NCI-H1417 treated with DMSO at 0.1 percent for 48 hours (cell line): Measurements from ENCODE around the gene TTC34.
"Not testable (repeated sequence)": the region's sequence is repeated elsewhere in the genome, so short reads cannot be mapped to it uniquely, and the experiment has no call there.

ENCODE experiments used
- DNase-seq: peaks from one replicate; lab custom pipeline; 2025; lab: John Stamatoyannopoulos, UW

Gene TTC34

DNA sequence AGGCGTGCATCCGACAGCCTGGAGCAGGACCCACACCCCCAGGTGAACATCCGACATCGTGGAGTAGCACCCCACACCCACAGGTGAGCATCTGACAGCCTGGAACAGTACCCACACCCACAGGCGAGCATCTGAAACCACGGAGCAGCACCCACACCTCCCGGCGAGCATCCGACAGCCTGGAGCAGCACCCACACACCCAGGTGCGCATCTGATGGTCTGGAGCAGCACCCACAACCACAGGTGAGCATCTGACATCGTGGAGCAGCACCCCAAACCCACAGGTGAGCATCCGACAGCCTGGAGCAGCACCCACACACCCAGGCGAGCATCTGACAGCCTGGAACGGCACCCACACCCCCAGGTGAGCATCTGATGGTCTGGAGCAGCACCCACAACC, 46.1 kb downstream of the TTC34 start:
- not testable (repeated sequence) for DNase-seq

DNA sequence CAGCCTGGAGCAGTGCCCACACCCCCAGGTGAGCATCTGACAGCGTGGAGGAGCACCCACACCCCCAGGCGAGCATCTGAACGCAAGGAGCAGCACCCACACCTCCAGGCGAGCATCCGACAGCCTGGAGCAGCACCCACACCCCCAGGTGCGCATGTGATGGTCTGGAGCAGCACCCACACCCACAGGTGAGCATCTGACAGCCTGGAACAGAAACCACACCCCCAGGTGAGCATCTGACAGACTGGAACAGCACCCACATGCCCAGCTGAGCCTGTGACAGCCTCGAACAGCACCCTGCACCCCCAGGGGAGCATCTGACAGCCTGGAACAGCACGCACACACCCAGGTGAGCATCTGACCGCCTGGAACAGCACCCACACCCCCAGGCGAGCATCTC, 46.9 kb downstream of the TTC34 start:
- not testable (repeated sequence) for DNase-seq

DNA sequence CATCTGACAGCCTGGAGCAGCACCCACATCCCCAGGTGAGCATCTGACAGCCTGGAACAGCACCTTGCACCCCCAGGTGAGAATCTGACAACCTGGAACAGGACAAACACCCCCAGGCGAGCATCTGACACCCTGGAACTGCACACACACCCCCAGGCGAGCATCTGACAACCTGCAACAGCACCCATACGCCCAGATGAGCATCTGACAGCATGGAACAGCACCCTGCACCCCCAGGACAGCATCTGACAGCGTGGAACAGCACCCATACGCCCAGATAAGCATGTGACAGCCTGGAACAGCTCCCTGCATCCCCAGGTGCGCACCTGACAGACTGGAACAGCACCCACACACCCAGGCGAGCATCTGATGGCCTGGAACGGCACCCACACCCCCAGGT, 49.0 kb downstream of the TTC34 start:
- not testable (repeated sequence) for DNase-seq

DNA sequence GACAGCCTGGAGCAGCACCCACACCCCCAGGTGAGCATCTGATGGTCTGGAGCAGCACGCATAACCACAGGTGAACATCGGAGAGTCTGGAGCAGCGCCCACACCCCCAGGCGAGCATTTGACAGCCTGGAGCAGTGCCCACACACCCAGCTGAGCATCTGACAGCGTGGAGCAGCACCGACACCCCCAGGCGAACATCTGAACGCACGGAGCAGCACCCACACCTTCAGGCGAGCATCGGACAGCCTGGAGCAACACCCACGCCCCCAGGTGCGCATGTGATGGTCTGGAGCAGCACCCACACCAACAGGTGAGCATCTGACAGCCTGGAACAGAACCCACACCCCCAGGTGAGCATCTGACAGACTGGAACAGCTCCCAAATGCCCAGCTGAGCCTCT, 49.6 kb downstream of the TTC34 start:
- DNase-seq: not testable (repeated sequence)

DNA sequence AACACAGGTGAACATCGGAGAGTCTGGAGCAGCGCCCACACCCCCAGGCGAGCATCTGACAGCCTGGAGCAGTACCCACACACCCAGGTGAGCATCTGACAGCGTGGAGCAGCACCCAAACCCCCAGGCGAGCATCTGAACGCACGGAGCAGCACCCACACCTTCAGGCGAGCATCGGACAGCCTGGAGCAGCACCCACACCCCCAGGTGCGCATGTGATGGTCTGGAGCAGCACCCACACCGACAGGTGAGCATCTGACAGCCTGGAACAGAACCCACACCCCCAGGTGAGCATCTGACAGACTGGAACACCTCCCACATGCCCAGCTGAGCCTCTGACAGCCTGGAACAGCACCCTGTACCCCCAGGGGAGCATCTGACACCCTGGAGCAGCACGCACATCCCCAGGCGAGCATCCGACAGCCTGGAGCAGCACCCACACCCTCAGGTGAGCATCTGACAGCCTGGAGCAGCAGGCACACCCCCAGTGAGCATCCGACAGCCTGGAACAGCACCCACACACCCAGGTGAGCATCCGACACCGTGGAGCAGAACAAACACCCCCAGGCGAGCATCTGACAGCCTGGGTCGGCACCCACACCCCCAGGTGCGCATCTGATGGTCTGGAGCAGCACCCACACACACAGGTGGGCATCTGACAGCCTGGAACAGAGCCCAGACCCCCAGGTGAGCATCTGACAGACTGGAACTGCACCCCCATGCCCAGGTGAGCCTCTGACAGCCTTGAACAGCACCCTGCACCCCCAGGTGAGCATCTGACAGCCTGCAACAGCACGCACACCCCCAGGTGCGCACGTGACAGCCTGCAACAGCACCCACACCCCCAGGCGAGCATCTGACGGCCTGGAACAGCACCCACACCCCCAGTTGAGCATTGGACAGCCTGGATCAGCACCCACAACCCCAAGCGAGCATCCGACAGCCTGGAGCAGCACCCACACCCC, 50.4 kb downstream of the TTC34 start:
- not testable (repeated sequence) for DNase-seq

DNA sequence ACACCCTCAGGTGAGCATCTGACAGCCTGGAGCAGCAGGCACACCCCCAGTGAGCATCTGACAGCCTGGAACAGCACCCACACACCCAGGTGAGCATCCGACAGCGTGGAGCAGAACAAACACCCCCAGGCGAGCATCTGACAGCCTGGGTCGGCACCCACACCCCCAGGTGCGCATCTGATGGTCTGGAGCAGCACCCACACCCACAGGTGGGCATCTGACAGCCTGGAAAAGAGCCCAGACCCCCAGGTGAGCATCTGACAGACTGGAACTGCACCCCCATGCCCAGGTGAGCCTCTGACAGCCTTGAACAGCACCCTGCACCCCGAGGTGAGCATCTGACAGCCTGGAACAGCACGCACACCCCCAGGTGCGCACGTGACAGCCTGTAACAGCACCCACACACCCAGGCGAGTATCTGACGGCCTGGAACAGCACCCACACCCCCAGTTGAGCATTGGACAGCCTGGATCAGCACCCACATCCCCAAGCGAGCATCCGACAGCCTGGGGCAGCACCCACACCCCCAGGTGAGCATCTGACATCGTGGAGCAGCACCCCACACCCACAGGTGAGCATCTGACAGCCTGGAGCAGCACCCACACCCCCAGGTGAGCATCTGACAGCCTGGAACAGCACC, 51.3 kb downstream of the TTC34 start:
- not testable (repeated sequence) for DNase-seq

DNA sequence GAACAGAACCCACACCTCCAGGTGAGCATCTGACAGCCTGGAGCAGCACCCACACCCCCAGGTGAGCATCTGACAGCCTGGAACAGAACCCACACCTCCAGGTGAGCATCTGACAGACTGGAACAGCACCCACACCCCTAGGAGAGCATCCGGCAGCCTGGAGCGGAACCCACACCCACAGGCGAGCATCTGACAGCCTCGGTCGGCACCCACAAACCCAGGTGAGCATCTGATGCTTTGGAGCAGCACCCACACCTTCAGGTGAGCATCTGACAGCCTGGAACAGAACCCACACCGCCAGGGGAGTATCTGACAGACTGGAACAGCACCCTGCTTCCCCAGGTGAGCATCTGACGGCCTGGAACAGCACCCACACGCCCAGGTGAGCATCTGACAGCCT, 52.9 kb downstream of the TTC34 start:
- not testable (repeated sequence) for DNase-seq

DNA sequence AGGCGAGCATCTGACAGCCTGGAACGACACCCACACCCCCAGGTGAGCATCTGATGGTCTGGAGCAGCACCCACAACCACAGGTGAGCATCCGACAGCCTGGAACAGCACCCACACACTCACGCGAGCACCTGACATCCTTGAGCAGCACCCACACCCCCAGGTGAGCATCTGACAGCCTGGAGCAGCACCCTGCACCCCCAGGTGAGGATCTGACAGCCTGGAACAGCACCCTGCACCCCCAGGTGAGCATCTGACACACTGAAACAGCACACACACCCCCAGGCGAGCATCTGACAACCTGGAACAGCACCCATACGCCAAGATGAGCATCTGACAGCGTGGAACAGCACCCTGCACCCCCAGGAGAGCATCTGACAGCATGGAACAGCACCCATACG, 106.7 kb downstream of the TTC34 start:
- DNase-seq: not testable (repeated sequence)

DNA sequence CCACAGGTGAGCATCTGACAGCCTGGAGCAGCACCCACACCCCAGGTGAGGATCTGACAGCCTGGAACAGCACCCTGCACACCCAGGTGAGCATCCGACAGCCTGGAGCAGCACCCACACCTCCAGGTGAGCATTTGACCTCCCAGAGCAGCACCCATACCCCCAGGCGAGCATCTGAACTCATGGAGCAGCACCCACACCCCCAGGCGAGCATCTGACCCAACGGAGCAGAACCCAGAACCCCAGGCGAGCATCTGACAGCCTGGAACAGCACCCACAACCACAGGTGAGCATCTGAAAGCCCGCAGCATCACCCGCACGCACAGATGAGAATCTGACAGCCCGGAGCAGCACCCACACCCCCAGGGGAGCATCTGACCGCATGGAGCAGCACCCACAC, 111.3 kb downstream of the TTC34 start:
- not testable (repeated sequence) for DNase-seq

DNA sequence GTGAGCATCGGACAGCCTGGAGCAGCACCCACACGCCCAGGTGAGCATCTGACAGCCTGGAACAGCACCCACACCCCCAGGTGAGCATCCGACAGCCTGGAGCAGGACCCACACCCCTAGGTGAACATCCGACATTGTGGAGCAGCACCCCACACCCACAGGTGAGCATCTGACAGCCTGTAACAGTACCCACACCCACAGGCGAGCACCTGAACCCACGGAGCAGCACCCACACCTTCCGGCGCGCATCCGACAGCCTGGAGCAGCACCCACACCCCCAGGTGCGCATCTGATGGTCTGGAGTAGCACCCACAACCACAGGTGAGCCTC, 113.2 kb downstream of the TTC34 start:
- DNase-seq: not testable (repeated sequence)

DNA sequence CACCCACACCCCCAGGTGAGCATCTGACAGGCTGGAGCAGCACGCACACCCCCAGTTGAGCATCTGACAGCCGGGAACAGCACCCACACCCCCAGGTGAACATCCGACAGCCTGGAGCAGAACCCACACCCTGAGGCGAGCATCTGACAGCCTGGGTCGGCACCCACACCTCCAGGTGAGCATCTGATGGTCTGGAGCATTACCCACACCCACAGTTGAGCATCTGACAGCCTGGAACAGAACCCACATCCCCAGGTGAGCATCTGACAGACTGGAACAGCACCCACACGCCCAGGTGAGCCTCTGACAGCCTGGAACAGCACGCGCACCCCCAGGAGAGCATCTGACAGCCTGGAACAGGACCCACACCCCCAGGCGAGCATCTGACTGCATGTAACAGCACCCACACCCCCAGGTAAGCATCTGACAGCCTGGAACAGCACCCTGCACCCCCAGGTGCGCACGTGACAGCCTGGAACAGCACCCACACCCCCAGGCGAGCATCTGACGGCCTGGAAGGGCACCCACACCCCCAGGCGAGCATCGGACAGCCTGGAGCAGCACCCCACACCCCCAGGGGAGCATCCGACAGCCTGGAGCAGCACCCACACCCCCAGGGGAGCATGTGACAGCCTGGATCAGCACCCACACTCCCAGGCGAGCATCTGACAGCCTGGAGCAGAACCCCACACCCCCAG, 113.7 kb downstream of the TTC34 start:
- DNase-seq: not testable (repeated sequence)

DNA sequence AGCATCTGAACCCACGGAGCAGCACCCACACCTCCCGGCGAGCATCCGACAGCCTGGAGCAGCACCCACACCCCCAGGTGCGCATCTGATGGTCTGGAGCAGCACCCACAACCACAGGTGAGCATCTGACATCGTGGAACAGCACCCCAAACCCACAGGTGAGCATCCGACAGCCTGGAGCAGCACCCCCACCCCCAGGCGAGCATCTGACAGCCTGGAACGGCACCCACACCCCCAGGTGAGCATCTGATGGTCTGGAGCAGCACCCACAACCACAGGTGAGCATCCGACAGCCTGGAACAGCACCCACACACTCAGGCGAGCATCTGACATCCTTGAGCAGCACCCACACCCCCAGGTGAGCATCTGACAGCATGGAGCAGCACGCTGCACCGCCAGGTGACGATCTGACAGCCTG, 114.3 kb downstream of the TTC34 start:
- DNase-seq: not testable (repeated sequence)

DNA sequence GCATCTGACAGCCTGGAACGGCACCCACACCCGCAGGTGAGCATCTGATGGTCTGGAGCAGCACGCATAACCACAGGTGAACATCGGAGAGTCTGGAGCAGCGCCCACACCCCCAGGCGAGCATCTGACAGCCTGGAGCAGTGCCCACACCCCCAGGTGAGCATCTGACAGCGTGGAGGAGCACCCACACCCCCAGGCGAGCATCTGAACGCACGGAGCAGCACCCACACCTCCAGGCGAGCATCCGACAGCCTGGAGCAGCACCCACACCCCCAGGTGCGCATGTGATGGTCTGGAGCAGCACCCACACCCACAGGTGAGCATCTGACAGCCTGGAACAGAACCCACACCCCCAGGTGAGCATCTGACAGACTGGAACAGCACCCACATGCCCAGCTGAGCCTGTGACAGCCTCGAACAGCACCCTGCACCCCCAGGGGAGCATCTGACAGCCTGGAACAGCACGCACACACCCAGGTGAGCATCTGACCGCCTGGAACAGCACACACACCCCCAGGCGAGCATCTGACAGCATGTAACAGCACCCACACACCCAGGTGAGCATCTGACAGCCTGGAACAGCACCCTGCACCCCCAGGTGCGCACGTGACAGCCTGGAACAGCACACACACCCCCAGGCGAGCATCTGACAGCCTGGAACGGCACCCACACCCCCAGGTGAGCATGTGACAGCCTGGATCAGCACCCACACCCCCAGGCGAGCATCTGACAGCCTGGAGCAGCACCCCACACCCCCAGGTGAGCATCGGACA, 115.2 kb downstream of the TTC34 start:
- DNase-seq: not testable (repeated sequence)

DNA sequence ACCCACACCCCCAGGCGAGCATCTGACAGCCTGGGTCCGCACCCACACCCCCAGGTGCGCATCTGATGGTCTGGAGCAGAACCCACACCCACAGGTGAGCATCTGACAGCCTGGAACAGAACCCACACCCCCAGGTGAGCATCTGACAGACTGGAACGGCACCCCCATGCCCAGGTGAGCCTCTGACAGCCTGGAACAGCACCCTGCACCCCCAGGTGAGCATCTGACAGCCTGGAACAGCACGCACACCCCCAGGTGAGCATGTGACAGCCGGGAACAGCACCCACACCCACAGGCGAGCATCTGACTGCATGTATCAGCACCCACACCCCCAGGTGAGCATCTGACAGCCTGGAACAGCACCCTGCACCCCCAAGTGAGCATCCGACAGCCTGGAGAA, 115.8 kb downstream of the TTC34 start:
- not testable (repeated sequence) for DNase-seq

DNA sequence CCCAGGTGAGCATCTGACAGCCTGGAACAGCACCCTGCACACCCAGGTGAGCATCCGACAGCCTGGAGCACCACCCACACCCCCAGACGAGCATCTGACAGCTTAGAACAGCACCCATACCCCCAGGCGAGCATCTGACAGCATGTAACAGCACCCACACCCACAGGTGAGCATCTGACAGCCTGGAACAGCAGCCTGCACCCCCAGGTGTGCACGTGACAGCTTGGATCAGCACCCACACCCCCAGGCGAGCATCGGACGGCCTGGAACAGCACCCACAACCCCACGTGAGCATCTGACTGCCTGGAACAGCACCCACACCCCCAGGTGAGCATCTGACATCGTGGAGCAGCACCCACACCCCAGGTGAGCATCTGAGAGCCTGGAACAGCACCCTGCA, 116.6 kb downstream of the TTC34 start:
- not testable (repeated sequence) for DNase-seq

DNA sequence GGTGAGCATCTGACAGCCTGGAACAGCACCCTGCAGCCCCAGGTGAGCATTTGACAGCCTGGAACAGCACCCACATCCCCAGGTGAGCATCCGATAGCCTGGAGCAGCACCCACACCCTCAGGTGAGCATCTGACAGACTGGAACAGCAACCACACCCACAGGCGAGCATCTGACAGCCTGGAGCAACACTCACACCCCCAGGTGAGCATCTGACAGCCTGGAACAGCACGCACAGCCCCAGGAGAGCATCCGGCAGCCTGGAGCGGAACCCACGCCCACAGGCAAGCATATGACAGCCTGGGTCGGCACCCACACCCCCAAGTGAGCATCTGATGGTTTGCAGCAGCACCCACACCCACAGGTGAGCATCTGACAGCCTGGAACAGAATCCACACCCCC, 117.5 kb downstream of the TTC34 start:
- not testable (repeated sequence) for DNase-seq

DNA sequence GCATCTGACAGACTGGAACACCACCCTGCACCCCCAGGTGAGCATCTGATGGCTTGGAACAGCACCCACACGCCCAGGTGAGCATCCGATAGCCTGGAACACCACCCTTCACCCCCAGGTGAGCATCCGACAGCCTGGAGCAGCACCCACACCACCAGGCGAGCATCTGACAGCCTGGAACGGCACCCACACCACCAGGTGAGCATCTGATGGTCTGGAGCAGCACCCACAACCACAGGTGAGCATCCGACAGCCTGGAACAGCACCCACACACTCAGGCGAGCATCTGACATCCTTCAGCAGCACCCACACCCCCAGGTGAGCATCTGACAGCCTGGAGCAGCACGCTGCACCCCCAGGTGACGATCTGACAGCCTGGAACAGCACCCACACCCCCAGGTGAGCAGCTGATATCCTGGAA, 118.2 kb downstream of the TTC34 start:
- not testable (repeated sequence) for DNase-seq

DNA sequence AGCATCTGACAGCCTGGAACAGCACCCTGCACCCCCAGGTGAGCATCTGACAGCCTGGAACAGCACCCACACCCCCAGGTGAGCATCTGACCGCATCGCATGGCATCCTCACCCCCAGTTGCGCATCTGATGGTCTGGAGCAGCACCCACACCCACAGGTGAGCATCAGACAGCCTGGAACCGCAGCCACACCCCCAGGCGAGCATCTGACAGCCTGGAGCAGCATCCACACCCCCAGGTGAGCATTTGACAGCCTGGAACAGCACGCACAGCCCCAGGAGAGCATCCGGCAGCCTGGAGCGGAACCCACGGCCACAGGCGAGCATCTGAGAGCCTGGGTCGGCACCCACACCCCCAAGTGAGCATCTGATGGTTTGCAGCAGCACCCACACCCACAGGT, 118.6 kb downstream of the TTC34 start:
- DNase-seq: not testable (repeated sequence)

DNA sequence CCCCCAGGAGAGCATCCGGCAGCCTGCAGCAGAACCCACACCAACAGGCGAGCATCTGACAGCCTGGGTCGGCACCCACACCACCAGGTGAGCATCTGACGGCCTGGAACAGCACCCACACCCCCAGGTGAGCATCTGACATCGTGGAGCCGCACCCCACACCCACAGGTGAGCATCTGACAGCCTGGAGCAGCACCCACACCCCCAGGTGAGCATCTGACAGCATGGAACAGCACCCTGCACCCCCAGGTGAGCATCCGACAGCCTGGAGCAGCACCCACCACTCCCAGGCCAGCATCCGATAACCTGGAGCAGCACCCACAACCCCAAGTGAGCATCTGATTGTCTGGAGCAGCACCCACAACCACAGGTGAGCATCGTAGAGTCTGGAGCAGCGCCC, 124.8 kb downstream of the TTC34 start:
- DNase-seq: not testable (repeated sequence)

DNA sequence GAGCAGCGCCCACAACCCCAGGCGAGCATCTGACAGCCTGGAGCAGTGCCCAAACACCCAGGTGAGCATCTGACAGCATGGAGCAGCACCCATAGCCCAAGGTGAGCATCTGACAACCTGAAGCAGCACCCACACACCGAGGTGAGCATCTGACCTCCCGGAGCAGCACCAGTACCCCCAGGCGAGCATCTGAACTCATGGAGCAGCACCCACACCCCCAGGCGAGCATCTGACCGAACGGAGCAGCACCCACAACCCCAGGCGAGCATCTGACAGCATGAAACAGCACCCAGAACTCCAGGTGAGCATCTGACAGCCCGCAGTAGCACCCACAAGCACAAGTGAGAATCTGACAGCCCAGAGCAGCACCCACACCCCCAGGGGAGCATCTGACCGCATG, 129.8 kb downstream of the TTC34 start:
- DNase-seq: not testable (repeated sequence)

DNA sequence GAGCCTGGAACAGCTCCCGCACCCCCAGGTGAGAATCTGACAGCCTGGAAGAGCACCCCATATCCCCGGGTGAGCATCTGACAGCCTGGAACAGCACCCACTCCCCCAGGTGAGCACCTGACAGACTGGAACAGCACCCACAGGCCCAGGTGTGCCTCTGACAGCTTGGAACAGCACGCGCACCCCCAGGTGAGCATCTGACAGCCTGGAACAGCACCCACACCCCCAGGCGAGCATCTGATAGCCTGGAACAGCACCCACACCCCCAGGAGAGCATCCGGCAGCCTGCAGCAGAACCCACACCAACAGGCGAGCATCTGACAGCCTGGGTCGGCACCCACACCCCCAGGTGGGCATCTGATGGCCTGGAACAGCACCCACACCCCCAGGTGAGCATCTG, 141.7 kb downstream of the TTC34 start:
- DNase-seq: not testable (repeated sequence)

DNA sequence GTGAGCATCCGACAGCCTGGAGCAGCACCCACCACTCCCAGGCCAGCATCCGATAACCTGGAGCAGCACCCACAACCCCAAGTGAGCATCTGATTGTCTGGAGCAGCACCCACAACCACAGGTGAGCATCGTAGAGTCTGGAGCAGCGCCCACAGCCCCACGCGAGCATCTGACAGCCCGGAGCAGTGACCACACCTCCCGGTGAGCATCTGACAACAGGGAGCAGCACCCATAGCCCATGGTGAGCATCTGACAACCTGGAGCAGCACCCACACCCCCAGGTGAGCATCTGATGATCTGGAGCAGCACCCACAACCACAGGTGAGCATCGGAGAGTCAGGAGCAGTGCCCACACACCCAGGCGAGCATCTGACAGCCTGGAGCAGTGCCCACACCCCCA, 143.6 kb downstream of the TTC34 start:
- not testable (repeated sequence) for DNase-seq
